NCI-H2196 (cell line): ENCODE results near the gene GALNT18.
A peak's percentile ranks its signal among the peaks of the same experiment; 100 is the strongest.

Source experiments
- DNase-seq: peaks from one replicate; lab custom pipeline; 2025; ENCODE audit not compliant: unreplicated experiment; lab: John Stamatoyannopoulos, UW

Gene GALNT18

DNA sequence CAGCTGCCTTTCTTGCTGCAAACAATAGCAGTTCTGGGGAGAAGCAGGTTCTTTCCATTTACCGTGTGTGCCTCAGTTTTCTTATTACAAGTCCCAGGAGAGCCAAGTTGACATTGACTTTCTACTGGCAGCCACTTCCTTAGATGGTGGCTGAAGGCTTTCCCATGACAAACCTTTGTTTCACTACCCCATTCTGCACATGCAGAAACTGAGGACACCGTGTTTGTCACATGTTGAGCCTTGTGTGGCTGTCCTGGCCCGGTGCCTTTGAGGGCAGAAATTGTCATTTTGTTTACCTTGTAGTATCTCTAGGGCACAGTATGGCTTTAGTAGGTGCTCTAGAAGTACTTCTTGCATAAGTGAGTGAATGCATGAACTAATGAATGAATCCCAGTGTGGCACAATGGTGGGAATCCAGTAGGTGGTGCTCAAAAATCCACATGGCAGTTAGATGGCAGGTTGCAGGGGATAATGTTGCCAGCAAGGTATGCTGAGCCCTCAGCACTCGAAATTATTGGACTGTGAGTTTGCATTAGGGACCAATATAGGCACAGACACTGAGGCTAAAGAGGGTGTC is 370.3 kb downstream of the GALNT18 start:
- DNase-seq, result no peak

DNA sequence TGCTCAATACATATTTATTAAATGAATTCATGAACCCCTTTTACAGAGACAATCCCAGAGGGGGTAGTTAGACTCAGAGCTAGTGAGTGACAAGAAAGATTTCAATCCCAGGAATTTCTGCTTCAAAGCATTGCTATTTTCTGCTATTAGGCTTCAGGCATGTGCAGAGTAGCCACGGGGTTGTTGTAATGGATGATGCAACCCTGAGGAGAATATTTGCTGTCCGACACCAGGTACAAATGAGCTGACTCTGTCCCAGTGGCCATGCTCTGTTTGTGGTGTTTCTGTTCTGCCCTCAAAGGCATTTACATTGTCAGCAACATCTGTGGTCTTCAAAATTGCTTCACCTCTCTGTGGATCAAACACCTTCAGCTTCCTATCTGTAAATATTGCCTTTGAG is 371.3 kb downstream of the GALNT18 start:
- no peak for DNase-seq

DNA sequence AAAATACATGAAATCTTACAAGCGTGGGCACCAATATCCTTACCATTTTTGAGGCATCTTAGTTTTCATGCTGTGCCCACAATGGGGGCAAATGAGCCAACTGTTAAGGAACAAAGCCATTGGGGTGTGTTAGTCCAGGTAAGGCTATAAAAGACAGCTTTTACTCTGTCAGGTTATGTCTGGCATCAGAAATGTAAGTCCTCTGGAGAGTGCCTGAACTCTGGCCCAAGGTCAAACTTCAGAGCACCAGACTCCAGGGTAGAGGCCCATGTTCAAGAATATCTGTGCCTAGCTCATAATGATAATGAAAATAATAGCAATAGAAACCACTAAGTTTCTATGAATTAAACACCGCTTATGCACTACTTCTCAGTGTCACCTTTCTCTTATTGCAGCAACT is 374.2 kb downstream of the GALNT18 start:
- no peak for DNase-seq

DNA sequence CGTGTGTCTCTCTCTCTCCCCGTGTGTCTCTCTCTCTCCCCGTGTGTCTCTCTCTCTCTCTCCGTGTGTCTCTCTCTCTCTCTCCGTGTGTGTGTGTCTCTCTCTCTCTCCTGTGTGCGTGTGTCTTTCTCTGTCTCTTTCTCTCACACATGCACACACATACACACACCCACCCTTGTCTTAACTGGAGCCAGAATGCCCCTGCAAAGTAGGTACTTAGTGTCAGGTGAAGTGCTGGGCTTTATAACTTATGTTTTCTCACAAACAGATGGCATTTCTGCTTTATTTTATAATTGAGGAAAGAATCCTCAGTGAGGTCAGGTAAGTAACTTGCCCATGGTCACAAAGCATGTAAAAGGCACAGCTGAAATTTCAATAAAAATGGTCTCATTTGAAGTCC is 374.7 kb downstream of the GALNT18 start:
- DNase-seq, result no peak

DNA sequence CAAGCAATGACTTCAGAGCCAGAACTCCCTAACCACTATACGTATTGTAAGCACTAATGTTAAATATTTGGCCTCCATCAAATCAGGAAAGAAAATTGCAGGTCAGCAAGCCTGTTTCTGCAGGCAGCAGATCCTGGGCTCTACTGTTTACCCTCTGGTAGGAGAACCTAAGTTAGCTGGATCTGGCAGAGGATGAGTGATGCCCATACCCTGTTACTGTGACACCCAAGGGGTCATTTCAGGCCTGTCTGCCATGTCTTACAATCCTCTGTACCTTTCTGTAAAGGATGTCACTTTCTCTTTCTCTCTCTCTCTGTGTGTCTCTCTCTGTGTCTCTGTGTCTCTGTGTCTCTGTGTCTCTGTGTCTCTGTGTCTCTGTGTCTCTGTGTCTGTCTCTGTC is 375.6 kb downstream of the GALNT18 start:
- no peak for DNase-seq

DNA sequence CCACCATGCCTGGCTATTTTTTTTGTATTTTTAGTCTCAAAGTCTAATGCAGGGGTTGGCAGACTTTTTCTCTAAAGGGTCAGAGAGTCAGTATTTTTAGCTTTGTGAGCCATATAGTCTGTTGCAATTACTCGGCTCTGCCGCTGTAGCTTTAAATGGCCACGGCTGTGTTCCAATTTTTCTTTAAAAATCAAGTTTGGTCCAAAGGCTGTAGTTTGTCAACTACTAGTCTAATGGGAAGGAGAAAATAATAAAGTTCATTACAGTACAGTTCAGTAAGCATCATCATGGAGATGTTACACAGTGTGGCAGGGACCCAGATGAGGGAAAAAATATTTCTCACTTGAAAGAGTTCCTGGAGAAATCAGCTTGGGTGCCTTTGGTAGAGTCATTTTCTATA is 376.4 kb downstream of the GALNT18 start:
- no peak for DNase-seq

DNA sequence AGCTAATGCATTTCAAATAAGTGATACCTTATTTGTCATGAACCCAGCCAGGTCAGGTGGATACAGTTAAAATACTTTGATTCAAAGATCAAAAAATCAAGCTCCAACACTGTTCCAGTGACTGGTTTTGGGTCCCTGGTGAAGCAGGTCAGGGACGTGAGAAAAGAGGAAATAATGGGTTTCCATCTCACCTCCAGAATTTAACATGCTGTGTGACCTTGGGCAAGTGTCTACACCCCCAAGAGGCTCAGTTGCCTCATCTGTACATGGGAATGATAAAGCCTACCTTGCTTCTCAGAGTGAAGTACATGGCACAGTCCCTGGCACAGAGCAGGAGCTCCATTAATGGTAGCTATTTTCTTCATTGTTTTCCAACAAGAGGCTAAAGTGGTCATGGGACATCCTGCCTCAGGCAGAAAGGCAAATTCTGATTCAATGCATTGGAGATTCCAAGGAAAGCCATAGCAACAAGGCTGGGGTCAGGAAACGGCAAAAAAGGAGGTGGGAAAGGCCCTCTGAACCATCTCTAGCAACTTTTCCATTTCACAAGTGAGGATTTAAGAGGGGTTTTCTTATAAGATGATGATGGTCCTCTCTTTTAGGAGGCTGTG is 377.2 kb downstream of the GALNT18 start:
- no peak for DNase-seq

DNA sequence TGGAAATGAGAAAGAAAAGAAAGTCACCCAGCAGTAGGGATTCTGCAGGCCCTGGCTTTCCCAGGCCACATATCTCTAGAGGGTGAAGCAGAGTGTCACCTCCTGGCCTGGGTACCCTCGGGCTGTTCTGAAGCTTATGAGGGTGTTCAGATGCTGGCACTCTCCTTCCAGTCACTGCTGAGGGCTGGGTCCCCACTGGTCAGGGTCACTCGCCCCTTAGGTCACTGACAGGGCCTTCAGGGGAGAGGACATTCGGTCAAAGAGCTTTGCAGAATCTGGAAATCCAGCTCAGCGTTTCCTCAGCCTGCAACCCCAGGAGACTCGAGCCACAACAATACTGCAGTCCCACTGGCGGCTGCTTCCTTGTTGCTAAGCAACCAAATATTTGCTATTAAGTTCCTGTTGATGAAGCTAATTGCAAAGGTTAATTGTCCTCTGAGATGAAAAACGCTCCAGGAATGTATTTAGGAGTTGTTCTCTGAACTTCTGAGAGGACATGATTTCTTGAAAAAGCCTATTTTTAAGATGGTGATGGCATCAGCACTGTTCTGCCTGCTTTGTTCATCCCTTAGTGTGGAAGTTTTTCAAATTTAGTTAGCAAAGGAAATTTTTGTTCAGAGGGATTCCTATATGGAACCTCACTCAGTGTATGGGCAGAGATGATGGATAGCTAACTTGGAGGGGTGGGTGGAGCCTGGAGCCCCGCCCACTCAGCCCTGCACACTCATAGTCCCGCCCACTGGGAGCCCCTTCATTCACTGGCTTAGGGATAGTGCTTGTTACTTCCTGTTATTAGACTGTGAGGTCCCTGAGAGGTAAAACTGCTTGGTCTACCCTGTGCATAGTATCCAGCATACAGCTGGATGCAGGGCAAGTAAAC is 378.0 kb downstream of the GALNT18 start:
- DNase-seq, result peak; percentile 73

DNA sequence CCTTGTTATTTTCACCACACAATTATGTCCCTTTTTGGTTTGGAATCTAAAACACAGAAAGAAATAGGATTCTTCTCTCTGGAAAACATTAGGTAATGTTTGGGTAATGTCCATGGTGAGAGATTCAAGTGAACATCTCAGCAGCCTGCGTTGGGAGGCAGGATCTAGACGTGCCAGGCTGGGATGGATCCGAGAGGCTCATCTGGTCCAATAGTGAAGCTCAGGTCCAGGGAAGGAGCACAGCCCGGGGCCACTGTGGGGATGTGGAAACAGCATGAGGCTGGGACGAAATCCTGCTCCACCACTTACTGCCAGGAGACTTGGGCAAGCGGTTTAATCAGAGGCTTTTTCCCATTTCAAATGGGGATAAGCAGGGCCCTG is 378.6 kb downstream of the GALNT18 start:
- DNase-seq, result no peak

DNA sequence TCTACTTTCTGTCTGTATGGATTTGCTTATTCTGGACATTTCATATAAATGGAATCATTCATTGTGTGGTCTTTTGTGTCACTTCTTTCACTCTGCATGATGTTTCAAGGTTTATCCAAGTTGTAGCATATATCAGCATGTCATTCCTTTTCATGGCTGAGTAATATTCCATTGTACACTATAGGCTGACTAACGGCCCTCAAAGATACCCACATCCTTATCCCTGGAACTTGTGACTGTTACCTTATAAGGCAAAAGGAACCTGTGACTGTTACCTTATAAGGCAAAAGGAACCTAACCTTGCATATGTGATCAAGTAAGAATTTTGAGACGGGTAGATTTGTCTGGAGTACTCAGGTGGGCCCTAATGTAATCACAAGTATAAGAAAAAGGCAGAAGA is 380.5 kb downstream of the GALNT18 start:
- DNase-seq, result no peak

DNA sequence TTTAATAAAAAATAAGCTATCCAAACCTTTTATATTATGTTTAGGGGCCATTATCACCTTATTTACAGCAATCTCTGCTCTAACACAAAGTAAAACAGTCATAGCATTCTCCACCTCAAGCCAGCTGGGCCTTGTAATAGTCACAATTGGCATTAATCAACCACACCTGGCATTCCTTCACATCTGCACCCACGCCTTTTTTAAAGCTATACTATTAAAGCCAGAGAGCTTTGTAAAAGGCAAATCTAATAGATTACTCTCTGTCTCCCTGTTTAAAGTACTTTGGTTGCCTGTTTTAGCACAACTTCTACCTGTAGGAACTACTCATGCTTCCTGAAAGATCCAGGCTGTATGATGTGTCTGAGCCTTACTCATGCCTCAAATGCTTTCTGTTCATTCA is 381.8 kb downstream of the GALNT18 start:
- DNase-seq, result no peak

DNA sequence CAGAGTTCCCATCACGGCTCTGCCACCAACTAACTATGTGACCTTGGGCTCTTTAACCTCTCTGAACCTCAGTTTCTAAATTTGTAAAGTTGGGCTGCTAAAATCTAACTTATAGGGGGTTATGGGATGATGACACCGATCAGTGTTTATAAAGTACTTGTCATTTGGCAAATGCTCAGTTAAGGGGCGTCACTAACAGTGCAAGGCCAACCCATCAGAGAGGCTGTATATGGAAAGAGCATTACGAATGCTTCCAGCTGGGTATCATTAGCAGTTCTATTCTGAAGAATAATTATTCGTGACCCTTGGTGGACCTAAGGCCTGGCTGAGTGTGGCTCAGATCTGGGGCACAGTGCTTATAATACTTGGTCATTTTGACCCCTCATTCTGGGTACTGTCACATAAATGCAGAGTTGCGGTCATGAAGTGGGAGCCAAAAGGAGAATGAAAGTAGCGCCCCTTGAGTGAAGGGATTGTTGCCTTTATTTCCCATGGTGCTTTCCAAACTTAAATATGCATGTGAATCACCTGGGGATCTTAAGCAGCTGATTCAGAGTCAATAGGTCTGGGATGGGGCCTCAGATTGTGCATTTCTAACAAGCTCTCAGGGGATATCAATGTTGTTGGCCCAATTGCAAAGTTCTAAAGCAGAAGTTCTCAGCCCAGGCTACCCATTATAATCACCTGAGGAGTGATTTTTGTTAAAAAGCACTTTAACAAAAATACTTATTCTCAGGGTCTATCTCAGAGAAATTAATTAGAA is 384.6 kb downstream of the GALNT18 start:
- no peak for DNase-seq

DNA sequence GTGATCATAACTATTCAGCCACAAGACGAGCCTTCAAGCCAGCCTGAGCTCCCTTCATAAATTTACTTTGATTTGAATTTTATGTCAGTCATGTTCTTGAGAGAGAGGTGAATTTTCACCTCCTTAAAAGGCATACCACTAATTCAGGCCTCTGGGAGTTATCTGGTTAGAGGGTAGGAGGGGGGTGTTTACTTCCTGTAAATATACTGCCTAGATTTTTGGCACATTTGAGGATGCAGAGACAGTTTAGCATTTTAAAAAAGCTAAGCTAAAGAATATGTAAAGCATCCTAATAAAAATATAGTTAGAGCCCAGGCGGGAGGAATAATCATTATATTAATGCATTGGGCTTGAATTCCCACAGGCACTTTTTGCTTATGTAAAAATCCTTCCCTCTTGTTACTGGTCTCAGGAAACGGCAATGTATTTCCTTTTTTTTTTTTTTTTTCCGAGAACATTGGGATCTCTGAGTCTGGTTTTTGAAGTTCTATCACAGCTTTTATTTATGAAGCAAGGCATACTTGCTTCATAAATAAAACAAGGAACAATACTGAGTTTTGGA is 385.2 kb downstream of the GALNT18 start:
- no peak for DNase-seq

DNA sequence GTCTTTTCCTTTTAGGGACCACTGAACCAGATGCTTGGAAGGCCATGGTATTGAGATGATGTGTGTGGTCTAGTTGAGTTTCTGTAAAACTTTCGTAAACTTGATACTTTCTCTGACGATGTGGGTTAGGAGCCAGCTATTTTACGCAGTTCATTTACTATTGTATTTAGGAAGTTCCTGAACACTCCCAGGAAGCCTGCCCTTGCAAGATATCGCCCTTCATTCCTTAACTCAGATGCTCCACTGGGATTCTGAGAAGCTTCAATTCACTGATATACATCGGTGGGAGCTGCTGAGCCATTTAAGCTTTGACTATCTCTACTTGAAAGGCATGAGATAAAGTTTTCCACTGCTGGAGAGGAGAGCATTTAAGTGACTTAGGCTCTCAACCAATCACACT is 390.0 kb downstream of the GALNT18 start:
- no peak for DNase-seq

DNA sequence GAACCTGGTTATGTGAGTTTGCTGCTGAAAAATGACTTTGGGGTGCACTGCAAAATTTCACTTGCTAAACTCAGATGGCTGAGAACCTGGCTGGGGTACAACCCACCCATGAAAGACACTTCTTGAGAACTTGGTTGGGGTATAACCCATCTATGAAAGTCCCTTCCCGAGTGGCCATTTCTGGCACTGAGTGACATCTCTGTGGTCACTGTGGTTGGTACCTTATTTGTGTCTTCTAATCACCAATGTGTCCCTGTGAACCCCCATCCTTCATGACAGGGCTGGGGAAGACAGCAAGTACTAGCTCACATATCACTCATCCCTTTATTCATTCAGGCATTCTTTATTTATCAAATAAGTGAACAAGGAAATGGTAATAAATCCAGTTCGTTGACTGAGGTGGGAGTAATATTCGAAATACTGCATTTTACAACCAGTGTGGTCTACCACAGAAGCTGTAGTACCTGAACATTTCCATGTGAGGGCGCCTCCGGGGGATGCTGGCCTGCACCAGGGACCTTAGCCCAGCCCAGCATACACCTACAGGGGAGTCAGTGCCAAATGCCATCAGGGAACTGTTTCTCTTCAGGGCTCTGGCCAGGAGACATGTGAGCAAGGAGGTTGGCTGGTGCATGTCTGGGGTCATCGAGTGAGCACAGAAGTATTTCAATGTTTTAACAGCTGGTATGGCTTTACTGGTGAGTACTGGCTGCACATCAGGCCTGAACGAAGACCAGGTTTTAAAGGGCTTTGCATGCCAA is 390.8 kb downstream of the GALNT18 start:
- DNase-seq, result peak; percentile 73

DNA sequence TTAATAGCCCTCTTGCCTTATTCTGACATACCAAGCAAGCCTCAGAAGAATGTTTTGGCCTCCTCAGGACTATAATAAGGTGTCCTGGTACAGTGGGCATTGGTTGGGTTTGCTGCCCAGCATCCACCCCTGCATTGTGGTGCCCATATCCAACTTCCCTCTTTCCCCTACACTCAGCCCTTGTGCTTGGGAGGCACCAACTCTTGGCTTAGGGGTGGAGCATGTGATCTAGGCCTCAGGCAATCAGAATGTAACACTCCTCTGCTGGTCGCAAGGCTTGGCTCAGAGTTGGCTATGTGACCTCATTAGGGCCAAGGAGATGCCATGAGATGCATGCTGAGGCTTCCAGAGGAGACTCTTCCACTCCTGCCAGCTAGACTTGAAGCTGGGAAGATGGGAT is 391.7 kb downstream of the GALNT18 start:
- DNase-seq, result no peak

DNA sequence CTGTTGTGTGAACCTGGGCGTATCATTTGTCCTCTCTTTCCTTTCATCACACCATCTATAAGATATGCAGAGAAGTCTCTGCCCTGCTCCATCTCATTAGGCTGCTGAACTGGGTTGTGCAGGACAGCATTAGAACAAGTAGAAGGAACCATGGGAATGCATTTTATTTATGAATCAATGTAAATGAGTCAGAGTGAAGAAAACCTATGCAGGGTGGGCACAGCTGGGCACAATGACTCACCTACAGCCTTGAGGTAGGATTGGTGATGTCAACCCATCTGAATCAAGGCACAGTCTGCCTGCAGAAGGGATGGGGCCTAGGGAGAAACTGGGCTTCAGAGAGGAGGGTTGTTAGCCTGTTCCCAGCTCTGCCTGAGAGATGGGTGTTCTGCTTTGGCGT is 392.2 kb downstream of the GALNT18 start:
- DNase-seq, result no peak

DNA sequence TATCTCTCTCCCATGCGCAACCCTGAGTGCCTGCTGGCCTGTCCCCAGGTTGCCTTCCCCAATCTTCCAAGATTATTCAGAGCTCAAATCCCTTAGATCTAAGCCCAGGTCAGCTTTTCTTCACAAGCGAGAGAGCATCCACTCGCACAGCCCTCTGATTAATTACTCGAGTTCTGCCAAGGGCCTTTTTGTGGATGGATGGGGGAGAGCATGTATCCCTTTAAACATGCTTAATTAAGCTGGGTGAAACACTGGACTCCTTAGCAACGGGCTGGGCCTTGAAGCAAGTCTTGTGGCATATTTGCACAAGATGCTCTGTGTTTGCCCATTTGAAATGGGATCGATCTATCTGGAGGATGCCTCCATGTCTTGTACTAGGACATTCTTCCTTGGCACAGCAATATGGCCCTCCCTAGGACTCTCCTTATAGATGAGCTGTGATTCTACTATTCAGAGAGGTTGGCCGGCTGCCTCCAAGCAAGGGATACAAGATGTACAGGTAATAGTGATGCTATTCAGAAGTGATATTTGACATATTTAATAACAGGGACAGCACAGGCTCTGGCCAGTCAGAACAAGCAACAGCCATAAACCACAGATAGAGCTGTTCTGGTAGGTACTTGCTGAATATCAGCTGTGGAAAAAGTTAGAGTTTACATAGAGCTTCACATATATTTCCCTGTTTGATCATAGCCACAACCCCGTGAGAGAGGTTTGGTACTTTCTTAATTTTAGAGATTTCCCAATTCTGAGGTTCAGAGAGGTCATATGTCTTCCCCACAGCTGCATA is 394.3 kb downstream of the GALNT18 start:
- DNase-seq, result no peak
